PC-9 (cell line): ENCODE results near the gene GPR137.

Experiments used
- EZH2 ChIP-seq: fragments of 200-600 bp; sonication (generic); IDR thresholded peaks from 2 replicates; pipeline ENCODE4 v1.8.0; 2017; ENCODE audit warnings: antibody characterized with exemption, low read depth
- TF ChIP-seq, protein P1 (sequence below): fragments of 200-600 bp; sonication (generic); conservative IDR thresholded peaks from 2 replicates; pipeline ENCODE4 v1.6.1; 2017; ENCODE audit warnings: mixed run types, antibody characterized with exemption, mild to moderate bottlenecking, moderate library complexity

- TF ChIP-seq, protein P1, sequence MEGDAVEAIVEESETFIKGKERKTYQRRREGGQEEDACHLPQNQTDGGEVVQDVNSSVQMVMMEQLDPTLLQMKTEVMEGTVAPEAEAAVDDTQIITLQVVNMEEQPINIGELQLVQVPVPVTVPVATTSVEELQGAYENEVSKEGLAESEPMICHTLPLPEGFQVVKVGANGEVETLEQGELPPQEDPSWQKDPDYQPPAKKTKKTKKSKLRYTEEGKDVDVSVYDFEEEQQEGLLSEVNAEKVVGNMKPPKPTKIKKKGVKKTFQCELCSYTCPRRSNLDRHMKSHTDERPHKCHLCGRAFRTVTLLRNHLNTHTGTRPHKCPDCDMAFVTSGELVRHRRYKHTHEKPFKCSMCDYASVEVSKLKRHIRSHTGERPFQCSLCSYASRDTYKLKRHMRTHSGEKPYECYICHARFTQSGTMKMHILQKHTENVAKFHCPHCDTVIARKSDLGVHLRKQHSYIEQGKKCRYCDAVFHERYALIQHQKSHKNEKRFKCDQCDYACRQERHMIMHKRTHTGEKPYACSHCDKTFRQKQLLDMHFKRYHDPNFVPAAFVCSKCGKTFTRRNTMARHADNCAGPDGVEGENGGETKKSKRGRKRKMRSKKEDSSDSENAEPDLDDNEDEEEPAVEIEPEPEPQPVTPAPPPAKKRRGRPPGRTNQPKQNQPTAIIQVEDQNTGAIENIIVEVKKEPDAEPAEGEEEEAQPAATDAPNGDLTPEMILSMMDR: no peak
- no peak for TF ChIP-seq EZH2
These were observed 53.1 kb downstream of the GPR137 start for GRCh38 chr11:64338716-64339115.
